PC-9 (cell line): ENCODE data around the gene VAT1L.

ENCODE experiments used
- EZH2 ChIP-seq: fragments of 200-600 bp; sonication (generic); IDR thresholded peaks from 2 replicates; pipeline ENCODE4 v1.8.0; 2017; ENCODE audit warnings: antibody characterized with exemption, low read depth
- TF ChIP-seq, protein P1 (sequence below): fragments of 200-600 bp; sonication (generic); conservative IDR thresholded peaks from 2 replicates; pipeline ENCODE4 v1.6.1; 2017; ENCODE audit warnings: mixed run types, antibody characterized with exemption, mild to moderate bottlenecking, moderate library complexity

DNA sequence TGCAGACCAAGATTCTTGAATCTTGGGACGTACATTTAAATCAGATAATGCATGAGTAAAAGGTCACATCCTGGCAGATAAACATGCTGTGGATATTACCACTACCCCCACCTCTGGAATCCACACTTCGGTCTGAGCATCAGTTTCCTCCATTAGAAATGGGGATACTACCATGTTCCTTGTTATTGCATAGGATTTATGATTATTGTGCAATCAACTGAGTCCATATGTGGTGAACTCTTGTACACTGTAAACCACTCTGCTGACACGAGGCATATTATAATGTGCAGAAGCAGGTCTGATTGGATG is 108.7 kb downstream of the VAT1L start:
- TF ChIP-seq EZH2: no peak
- TF ChIP-seq, protein P1, sequence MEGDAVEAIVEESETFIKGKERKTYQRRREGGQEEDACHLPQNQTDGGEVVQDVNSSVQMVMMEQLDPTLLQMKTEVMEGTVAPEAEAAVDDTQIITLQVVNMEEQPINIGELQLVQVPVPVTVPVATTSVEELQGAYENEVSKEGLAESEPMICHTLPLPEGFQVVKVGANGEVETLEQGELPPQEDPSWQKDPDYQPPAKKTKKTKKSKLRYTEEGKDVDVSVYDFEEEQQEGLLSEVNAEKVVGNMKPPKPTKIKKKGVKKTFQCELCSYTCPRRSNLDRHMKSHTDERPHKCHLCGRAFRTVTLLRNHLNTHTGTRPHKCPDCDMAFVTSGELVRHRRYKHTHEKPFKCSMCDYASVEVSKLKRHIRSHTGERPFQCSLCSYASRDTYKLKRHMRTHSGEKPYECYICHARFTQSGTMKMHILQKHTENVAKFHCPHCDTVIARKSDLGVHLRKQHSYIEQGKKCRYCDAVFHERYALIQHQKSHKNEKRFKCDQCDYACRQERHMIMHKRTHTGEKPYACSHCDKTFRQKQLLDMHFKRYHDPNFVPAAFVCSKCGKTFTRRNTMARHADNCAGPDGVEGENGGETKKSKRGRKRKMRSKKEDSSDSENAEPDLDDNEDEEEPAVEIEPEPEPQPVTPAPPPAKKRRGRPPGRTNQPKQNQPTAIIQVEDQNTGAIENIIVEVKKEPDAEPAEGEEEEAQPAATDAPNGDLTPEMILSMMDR: no peak
